HL-60/S4 treated with retinoic acid at 250 ng/mL for 4 days and 3 days (cell line): Measurements from ENCODE around the gene AVPR2.

Experiments used
- in situ Hi-C: fragments of 300-500 bp; cut with MboI; formaldehyde crosslinking; loops from 2 replicates; pipeline ENCODE4 v1.7.0; 2022; ENCODE audit warnings: low sequenced_read_pairs

AVPR2 gene

DNA sequence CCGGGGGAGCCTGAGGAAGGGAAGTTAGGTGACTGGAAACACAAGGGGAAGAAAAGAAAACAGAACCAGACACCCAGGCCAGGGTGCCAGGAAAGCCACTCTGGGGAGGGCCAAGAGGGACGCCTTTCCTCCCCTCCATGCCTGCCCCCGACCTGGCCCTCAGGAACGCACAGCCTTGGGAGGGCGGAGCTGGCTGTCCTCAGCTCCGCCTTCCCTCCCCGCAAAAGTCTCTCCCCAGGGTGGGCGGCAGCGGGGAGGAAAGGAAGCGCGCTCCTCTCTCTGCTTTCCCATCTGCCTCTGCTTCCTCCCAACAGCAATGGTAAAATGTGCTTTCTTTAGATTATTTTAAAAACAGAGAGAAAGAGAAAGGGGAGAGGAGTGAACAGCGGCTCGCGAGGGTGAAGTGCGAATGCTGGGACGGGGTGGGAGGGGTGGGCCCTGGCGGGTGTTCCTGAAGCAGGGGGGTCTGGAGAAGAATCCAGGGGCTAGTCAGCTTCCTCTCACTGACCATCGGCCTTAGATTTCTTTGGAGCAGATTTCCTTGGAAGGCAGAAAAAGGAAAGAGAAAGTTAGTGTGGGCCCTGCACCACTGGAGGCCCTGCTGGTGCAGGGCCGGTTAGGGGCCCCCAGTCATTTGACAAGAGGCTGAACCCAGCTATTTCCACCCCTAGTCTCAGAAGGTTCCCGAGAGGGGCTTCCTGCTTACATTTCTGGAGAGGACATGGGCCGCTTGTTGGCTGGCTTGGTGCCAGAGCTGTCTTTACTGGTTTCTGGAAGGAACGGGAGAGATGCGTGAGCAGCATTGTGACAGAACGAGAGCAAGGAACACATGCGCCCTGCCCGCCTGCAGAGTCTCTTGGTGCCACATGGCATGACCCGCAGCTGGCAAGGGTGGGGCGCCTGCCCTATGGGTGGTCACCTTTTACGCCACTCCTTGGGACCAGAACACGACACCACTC lies 44.7 kb downstream of the AVPR2 start:
- in situ Hi-C loops, result no loop called here

DNA sequence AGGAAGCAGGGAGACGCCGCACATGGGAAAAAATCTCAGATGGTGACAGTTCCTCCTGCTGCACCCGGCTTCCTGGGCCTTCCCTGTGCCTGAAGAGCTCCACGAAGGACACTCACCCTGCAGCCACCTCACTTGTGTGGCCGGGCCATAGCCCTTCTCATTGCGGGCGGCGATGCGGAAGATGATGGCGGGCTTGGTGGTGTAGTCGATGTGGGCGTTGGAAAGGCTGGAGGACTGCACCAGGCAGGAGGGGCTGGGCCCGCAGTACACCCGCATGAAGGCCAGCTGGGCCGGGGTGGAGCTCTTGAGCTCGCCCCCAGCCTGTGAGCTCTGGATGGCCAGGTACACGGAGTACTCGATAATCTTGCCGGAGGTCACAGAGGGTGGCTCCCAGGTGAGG lies 45.7 kb downstream of the AVPR2 start:
- in situ Hi-C loops, result no loop called here

DNA sequence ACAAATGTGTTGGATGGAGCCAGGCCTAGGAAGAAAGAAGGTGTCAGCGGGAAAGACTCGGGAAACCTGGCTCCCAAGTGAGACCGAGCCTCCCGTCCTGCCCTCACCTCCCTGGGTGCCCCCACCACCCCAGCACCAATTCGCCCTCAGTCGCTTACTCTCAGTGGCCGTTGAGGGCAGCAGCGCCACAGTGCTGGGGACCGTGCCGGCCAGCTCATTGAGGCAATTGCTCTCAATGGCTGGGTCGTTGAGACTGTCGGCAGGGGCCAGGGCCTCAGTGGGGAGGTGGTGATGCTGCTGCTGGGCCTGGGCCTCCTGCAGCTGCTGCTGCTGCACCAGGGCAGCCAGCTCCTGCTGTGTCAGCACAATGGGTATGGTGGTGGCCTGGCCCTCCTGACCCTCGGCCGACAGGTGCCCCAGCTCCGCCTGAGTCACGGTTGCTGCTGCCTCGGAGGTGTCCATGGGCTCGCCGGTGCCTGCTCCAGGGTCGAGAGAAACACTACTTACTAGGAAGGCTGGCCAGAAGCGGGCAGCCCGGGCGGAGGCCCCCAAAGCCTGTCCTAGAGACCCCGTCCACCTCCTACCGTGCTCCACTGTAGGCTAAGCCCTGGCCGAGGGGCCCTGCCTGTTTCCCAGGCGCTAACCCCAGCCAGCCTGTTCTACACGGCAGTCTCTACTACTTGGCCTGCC lies 47.4 kb downstream of the AVPR2 start:
- in situ Hi-C loops, result no loop called here

DNA sequence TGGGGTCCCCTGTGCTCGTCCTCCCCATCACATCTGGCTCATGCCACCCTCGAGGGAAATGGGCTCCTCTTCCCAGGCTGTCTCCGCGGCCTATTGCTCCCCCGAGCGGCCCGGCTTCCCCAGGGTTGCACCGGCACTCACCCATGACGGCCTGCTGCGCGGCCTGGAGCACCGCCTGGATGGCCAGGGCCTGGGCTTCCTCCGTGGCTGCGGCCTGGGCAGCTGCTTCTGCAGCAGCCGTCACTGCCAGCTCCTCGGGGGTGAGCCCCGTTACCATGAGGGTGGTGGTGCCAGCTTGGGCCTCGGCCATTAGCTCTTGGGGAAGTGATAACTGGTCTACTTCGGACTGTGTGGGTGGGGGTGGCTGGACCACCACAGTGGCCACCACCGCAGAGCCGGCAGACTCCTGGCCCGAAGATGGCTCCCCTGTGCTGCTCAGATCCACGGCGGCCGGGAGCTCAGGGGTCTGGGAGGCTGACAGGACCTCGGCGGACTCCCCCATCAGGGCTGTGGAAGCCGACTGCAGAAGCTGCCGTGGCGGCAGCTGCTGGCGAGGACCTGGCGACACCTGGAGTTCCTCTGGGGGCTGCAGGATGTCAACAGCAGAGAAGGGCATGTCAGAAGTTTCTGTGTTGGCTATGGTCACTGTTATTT lies 48.0 kb downstream of the AVPR2 start:
- in situ Hi-C loops, result no loop called here

DNA sequence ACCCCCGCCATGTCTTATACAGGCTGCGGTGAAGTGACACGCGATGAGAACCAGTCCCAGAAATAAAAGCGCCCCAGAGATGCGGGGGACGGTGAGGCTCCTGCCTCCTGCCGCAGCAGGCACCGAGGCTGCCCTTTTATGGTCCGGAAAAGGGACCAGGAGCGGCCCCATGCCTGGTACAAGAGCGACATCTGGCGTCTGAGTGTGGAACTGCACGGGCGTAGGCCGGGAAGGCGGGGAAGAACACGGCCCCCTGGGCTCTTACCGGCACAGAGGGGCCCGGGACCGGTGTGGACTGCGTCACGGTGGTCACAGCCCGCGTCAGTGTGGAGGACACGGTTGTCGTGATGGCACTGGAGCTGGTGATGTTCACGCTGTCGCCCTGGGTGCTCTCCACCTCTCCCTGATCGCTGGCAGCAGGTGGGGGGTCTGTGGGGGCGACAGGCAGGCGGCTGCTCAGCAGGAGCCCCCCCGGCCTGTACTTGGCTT lies 48.9 kb downstream of the AVPR2 start:
- in situ Hi-C loops, result no loop called here

DNA sequence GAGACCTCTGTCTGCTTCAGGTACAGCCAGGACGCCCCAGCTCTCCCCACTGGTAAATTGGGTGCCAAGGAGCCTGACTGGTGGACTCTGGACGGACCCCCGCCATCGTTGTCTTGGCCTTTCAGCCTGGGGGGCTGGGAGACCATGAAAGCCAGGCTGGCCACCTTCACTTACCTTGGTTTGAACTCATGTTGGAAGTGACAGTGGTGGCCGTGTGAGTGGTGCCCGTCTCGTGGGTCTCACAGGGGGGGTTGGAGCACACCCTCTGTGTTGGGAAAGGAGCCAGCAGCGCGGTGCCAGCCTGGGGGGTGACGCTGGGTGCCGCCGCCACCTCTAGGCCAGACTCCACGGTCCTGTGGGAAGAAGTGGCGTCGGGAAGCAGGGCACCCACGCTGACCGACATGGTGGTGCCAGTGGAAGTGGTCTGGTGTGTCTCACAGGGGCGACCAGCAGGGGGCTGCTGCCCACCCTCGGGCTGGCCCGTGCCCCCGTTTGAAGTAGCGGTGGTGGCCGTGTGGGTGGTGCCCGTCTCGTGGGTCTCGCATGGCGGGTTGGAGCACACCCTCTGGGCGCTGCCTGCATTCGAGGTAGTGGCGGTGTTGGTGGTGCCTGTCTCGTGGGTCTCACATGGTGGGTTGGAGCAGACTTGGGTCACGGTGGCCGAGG lies 49.6 kb downstream of the AVPR2 start:
- in situ Hi-C loops, result no loop called here

DNA sequence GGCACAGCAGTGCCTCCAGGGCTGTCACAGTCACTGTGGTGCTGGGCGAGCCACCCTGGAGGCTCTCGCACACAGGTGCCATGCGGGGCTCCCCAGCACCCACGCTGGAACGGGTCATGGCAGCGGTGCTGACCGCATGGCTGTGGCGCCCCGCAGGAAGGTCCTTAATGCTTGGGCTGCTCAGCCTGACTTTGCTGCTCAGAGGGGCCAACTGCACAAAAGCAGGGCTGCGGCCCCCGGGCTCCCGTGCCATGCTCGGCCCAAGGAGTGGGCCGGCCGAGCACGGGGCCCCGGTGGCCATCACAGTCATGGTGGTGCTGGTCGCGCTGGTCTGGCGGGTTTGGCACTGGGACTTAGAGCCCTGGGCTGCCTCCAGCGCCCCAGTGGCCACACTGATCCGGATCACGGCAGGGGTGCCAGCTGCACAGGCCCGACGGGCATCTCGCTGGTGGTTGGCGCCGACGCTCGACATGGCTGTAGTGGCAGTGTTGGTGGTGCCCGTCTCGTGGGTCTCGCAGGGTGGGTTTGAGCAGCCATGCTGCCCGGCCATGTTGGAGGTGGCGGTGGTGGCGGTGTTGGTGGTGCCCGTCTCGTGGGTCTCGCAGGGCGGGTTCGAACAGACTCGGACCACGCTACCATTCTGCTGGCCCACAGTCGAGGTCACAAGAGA lies 50.2 kb downstream of the AVPR2 start:
- in situ Hi-C loops, result no loop called here

DNA sequence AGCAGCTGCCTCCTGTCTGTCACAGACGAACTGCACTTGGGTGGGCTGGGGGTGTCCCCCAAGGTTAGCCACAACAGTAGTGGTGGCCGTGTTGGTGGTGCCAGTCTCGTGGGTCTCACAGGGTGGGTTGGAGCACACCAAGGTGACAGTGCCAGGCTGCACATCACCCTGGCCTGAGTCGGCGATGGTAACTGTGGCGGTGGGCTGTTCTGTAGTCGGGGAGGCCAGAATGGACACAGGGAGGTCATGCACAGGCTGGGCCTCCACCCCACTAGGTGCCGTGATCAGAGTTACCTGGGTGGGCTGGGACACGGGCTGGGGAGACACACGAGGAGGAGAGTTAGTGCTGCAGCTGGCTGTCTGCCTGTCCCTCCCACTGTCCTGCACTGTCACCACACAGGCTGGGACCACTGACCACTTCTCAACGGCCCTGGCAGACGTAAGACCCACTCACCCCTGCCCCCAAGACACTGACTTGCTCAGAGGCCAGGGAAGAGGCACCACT lies 50.8 kb downstream of the AVPR2 start:
- in situ Hi-C loops, result no loop called here

DNA sequence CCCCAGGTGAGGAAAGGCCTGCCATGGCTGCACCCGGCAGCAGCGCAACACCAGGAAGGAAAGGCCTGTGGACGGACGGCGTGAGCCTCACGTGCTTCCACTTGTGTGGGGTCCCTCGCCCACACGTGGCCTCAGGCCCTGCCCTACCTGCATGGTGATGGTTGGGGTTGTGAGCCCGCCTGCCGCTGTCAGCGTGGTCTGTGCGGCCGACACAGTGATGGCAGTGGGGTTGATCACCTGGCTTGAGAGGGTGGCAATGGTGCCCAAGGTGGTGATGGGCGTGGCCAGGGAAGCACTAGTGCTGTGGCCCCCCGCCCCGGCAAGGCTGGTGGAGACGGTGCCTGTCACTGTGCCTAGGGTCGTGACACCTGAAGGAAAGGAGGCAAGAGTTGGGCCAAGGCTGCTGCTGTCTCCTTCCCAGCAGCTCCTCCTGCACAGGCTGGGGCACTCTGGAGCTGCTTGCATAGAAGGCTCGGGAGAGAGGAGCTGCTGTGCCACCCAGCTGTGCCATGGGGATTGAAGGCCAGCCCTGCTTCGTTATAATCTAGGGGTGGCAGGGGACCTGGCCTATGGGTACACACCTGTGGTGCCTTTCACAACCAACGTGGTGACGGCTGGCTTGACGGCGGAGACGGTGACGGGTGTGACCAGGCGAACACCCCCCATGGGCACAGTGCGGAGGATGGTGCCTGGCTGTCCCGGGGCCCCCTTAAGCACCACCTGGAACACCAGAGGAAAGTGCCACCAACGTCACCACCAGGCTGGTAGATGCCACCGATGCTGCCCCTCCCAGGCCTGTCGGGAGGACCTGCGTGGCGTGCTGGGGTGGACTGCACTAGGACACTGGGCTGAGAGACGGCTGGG lies 51.8 kb downstream of the AVPR2 start:
- in situ Hi-C loops, result no loop called here
